C4-2B (cell line): Measurements from ENCODE around the gene TMEM150B.

Source experiments
- H3K27ac ChIP-seq: fragments of 450-650 bp; 2 replicates; pipeline ENCODE4 v1.5.1; 2017
- CTCF ChIP-seq: fragments of 450-650 bp; conservative IDR thresholded peaks from 2 replicates; pipeline ENCODE4 v1.5.1; 2017; ENCODE audit warnings: mild to moderate bottlenecking
- ZFX ChIP-seq: fragments of 450-650 bp; IDR thresholded peaks from 2 replicates; pipeline ENCODE4 v1.6.1; 2017

Gene TMEM150B

GRCh38 chr19:55285229-55285890 is 39.8 kb downstream of the TMEM150B start:
- no peak for TF ChIP-seq CTCF
- no peak for TF ChIP-seq ZFX
- H3K27ac ChIP-seq: no peak overlapping the region

- TF ChIP-seq ZFX (no peak), CTCF (no peak)
- no peak overlapping the region for H3K27ac ChIP-seq
Observed at GRCh38 chr19:55284405-55285058, 40.6 kb downstream of the TMEM150B start.

- no peak within 1 kb of the TSS for H3K27ac ChIP-seq
- no peak for TF ChIP-seq CTCF
- TF ChIP-seq ZFX: no peak
Observed at GRCh38 chr19:55283548-55284377, 41.4 kb downstream of the TMEM150B start, which contains the start of gene BRSK1. BRSK1 (plus strand) TSS chr19:55283997; CDS start chr19:55284443, 446 bp downstream.

GRCh38 chr19:55279770-55280643 is 45.1 kb downstream of the TMEM150B start, which contains the start of gene HSPBP1:
HSPBP1 (minus strand) TSS chr19:55280110; CDS start chr19:55279608, 502 bp downstream.
- H3K27ac ChIP-seq: peak within 1 kb of the TSS; percentile 68
- no peak for TF ChIP-seq ZFX
- TF ChIP-seq CTCF: no peak

GRCh38 chr19:55279340-55279739 is 45.8 kb downstream of the TMEM150B start:
- peak overlapping the region; percentile 68 for H3K27ac ChIP-seq
- TF ChIP-seq CTCF: no peak
- no peak for TF ChIP-seq ZFX

GRCh38 chr19:55278391-55279135 is 46.6 kb downstream of the TMEM150B start:
- no peak for TF ChIP-seq CTCF
- no peak for TF ChIP-seq ZFX
- peak overlapping the region; percentile 68; the same call in 1 of the 2 replicates for H3K27ac ChIP-seq
